Renal cortical epithelial cell (primary cell): Measurements from ENCODE around the gene PIEZO1. TPM values are rescaled to one million over a fixed set of nuclear protein-coding genes. Genes with fewer than 3 reads are reported as not detected.
"Not testable (repeated sequence)": the region's sequence is repeated elsewhere in the genome, so short reads cannot be mapped to it uniquely, and the experiment has no call there.

Source experiments
- DNase-seq: peaks from one replicate; pipeline ENCODE4 v3.0.0-alpha.2; 2011; ENCODE audit warnings: low read depth
- total RNA-seq: library from RNA; depleted of rRNA; stranded (reverse); fragments of >200 nt; gene quantifications from 2 replicates; pipeline ENCODE4 v1.2.3, GENCODE V29; 2014

Gene PIEZO1
- total RNA-seq, 1 donor from 2014 or later: 282 TPM

GRCh38 chr16:88783391-88784073 lies 1.5 kb downstream of the PIEZO1 start:
- peak; percentile 24 for DNase-seq

- DNase-seq: peak; percentile 56
These were observed 2.3 kb downstream of the PIEZO1 start for GRCh38 chr16:88782454-88783390.

GRCh38 chr16:88781140-88782077 lies 3.6 kb downstream of the PIEZO1 start:
- DNase-seq: no peak

GRCh38 chr16:88780142-88781062 lies 4.6 kb downstream of the PIEZO1 start:
- no peak for DNase-seq

- DNase-seq: no peak
These were observed 5.4 kb downstream of the PIEZO1 start for GRCh38 chr16:88779406-88780141.

- DNase-seq: no peak
These were observed 6.4 kb downstream of the PIEZO1 start for GRCh38 chr16:88778541-88779065.

- no peak for DNase-seq
These were observed 6.8 kb downstream of the PIEZO1 start for GRCh38 chr16:88778271-88778525.

GRCh38 chr16:88777471-88778270 lies 7.3 kb downstream of the PIEZO1 start:
- no peak for DNase-seq

GRCh38 chr16:88775825-88776224 lies 9.2 kb downstream of the PIEZO1 start:
- DNase-seq: no peak

- no peak for DNase-seq
These were observed 10.3 kb downstream of the PIEZO1 start for GRCh38 chr16:88774544-88775393.

GRCh38 chr16:88773812-88774291 lies 11.2 kb downstream of the PIEZO1 start:
- peak; percentile 29 for DNase-seq

GRCh38 chr16:88772871-88773811 lies 11.9 kb downstream of the PIEZO1 start:
- DNase-seq: peak; percentile 31

- DNase-seq: not testable (repeated sequence)
These were observed 13.2 kb downstream of the PIEZO1 start for GRCh38 chr16:88771781-88772180.

GRCh38 chr16:88771294-88771772 lies 13.7 kb downstream of the PIEZO1 start:
- no peak for DNase-seq

- peak; percentile 81 for DNase-seq
These were observed 14.3 kb downstream of the PIEZO1 start for GRCh38 chr16:88770461-88771293.
